HepG2 (cell line): ENCODE data around the gene COX7B.

Experiments
- GZF1 ChIP-seq: sonication (generic); formaldehyde crosslinking; IDR thresholded peaks from 2 replicates; pipeline ENCODE4 v1.5.1; 2020; ENCODE audit warnings: mild to moderate bottlenecking, missing genetic modification reagents
- RBM22 ChIP-seq: fragments of 200-400 bp; formaldehyde crosslinking; optimal IDR thresholded peaks from 2 replicates; pipeline ENCODE3; 2017; ENCODE audit warnings: mild to moderate bottlenecking, low read length, moderate library complexity

GRCh38 chrX:77901506-77901905 is 2.2 kb downstream of the COX7B start:
- no peak for TF ChIP-seq RBM22
- no peak for TF ChIP-seq GZF1
